ENCODE results near the gene IFNA2.
"Not testable (repeated sequence)": the region's sequence is repeated elsewhere in the genome, so short reads cannot be mapped to it uniquely, and the experiment has no call there.

The IFNA2 gene

GRCh38 chr9:21367957-21368356, 17.2 kb downstream of the IFNA2 start, which contains the start of gene IFNA13:
Gene IFNA13 (minus strand): TSS chr9:21368057. CDS start chr9:21368010, 47 bp downstream.
- TF ChIP-seq CTCF (conservative IDR thresholded peaks at IDR 0.05), result no peak
- H3K27ac ChIP-seq, result no peak within 1 kb of the TSS

GRCh38 chr9:21367169-21367568, 18.0 kb downstream of the IFNA2 start:
- H3K27ac ChIP-seq, result not testable (repeated sequence)

- no peak for TF ChIP-seq CTCF (conservative IDR thresholded peaks at IDR 0.05)
- no peak overlapping the region for H3K27ac ChIP-seq
Measured at GRCh38 chr9:21362287-21362686, 22.9 kb downstream of the IFNA2 start.

- H3K27ac ChIP-seq, result no peak overlapping the region
- no peak for TF ChIP-seq CTCF (conservative IDR thresholded peaks at IDR 0.05)
Measured at GRCh38 chr9:21357479-21358460, 27.4 kb downstream of the IFNA2 start.

GRCh38 chr9:21350787-21351186, 34.4 kb downstream of the IFNA2 start, which contains the start of gene IFNA6:
Gene IFNA6 (minus strand): TSS chr9:21350887. CDS start chr9:21350887, 0 bp downstream.
- TF ChIP-seq CTCF (conservative IDR thresholded peaks at IDR 0.05), result no peak
- no peak within 1 kb of the TSS for H3K27ac ChIP-seq

- no peak for TF ChIP-seq CTCF (conservative IDR thresholded peaks at IDR 0.05)
- no peak overlapping the region for H3K27ac ChIP-seq
Measured at GRCh38 chr9:21348430-21348970, 36.7 kb downstream of the IFNA2 start.

- no peak overlapping the region for H3K27ac ChIP-seq
- no peak for TF ChIP-seq CTCF (conservative IDR thresholded peaks at IDR 0.05)
Measured at GRCh38 chr9:21340735-21341134, 44.5 kb downstream of the IFNA2 start.

All from VCaP (cell line).